GM11168 (cell line): ENCODE data around the gene CRYBB1.
"Not testable (repeated sequence)": the region's sequence is repeated elsewhere in the genome, so short reads cannot be mapped to it uniquely, and the experiment has no call there.

Source experiments
- in situ Hi-C: fragments of 300-500 bp; cut with MboI; formaldehyde crosslinking; loops from one replicate; pipeline ENCODE4 v1.12.0; 2022; ENCODE audit warnings: low sequenced_read_pairs; ENCODE audit not compliant: unreplicated experiment

Gene CRYBB1

DNA sequence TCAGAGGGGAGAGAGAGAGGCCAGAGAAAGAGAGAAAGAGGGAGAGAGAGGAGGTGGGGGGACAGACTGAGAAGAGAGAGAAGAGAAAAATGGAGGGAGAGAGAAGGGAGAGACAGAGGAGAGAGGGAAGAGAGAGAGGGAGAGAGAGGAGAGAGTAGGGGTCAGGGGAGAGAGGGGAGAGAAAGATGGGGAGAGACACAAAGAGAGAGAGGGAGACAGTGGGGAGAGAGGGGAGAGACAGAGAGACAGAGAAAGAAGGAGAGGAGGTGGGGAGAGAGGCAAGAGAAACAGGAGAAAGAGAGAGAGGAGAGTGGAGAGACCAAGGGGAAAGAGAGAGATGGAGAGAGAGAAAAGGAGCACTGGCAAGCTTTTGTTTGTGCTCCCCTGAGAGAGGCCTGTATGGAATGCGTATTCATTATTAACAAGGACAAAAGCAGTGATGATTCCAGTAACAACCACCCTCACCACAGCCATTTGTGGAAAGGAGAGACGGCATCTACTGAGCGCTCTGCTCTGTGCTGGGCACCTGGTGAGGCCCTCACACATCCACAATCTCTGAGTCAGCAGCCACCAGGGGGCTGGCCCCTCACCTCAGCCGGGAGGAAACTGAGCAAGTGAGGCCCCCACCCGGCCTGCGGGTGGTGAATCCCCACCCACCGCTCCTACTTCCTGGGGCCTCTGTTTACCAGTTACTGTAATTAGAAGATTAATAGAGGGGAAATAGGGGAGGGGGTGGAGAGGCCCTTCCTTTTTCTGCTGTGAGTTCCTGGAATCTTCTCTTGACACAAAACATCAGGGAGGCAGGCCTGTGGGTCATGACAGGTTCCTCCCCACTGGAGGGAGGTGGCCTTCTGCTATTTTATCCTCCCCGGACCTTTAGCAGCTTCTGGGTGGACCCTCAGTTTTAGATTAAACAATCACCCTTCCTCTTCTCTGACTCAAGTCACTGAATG, 24.9 kb upstream of the CRYBB1 start:
- in situ Hi-C loops: no loop called here

DNA sequence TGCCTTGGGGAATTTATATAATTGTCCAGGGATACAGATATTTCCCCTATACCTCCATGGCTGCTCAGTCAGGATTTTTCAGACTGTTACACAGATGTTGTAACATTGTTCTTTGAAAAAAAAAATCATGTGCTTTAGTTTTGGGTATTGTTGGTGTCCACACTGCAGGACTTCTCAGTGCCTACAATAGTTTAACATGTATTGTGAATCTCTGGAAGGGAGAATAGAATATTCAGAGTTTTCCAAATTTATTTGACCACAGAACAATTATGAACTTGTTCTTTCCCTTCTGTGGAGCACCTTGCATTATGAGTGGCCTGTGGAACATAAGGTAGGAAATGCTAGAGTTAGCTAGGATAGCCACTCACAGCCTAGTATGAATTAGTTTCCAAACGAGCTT, 18.5 kb upstream of the CRYBB1 start:
- in situ Hi-C loops: no loop called here

DNA sequence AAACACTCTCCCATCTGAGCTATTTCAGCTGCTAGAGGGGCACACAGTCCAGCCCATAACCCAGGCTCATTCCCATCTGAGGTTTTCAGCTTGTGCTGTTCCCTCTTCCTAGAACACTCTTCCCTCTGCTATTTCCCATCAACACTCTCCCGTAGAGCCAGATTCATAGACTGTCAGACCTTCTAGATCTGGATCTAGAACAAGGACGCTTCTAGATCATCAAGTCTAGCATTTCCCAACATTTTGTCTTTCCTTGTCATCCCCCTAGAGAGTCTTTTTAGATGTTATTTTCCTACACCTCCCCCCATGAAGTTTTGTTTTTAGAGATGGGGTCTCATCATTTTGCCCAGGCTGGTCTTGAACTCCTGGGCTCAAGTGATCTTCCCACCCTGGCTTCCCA, 17.3 kb upstream of the CRYBB1 start:
- in situ Hi-C loops: no loop called here

DNA sequence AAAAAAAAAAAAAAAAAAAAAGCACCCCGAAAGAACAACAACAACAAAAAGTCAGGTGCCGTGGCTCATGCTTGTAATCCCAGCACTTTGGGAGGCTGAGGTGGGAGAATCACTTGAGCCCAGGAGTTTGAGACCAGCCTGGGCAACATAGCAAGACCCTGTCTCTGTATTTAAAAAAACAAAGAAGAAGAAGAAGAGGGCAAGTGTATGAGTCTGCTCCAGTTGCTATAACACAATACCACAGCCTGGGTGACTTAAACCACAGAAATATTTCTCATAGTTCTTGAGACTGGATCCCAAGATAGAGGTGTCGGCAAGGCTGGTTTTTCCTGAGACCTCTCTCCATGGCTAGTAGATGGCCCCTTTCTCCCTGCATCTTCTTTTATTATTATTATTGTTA, 16.4 kb upstream of the CRYBB1 start:
- in situ Hi-C loops: no loop called here

DNA sequence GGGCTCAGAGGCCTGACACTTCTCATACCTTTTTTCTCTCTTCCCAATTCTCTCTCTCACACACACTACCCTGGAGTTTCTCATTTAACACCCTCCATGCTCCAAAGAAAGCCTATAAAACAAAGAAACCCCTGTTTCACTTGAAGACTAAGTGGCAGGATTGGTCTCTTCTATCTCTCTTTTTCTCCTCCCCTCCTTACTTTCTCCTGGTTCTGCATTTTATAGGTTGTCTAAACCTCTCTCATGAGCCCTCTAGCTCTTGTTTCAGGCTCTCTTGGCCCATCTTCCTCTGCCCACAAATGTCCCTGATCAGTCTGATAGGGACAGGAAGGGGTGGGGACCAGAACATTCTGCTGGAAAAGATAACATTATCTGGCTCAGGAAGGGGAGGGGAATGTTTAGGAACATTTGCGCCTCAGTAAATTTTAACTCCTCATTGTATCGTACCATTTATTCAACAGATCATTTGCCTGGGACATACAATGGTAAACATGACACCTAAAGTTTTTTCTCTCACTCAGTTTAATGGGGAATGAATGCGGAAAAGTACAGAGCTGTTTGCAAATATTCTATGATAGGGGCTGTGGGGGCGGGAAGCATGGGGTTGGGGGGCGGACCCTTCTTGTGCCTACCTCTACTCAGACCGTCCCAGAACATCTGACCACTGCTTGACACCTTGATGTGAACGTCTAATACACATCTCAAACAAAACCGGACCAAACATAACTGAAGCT, 14.8 kb upstream of the CRYBB1 start:
- in situ Hi-C loops: no loop called here

DNA sequence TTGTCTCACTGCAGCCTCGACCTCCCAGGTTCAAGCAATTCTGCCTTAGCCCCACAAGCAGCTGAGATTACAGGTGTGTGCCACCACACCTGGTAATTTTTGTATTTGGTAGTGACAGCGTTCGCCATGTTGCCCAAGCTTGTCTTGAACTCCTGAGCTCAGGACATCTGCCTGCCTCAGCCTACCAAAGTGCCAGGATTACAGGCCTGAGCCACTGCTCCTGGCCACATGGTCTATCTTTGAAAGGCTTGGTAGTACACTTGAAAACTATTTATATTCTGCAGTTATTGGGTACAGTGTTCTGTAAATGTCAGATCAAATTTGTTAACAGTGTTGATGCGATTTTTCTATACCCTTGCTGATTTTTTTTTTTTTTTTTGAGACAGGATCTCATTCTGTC, 13.5 kb upstream of the CRYBB1 start:
- in situ Hi-C loops: no loop called here

DNA sequence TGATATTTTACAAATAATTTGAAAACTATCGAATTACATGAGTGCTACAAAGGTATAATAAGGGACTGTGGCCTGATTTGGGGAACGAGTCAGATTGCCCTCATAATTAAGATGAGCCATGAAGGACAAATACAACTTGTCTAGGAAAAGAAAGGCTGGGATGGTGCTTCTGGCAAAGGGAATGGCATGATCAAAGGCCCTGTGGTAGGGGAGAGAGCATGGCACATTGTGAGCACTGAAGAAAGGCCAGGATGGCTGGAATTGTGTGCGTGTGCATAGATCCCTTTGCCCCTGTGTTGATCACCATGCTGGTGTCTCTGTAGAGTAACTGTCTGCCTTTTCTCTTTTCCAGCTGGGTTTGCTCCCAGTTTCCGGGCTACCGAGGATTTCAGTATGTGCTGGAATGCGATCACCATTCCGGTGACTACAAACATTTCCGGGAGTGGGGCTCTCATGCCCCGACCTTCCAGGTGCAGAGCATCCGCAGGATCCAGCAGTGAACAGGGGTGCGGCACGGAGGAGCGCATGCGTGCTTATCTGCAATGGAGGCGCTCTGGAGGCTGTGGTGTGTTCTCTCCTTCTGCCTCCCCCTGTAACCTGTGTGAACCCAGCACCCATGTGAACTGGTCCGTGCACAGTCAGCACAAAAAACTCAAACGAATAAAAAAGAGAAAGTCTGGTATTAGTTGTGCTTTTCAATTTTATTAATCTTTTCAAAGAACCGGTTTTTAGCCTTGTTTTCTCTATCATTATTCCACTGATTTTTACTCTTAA, 12.3 kb upstream of the CRYBB1 start:
- in situ Hi-C loops: no loop called here

DNA sequence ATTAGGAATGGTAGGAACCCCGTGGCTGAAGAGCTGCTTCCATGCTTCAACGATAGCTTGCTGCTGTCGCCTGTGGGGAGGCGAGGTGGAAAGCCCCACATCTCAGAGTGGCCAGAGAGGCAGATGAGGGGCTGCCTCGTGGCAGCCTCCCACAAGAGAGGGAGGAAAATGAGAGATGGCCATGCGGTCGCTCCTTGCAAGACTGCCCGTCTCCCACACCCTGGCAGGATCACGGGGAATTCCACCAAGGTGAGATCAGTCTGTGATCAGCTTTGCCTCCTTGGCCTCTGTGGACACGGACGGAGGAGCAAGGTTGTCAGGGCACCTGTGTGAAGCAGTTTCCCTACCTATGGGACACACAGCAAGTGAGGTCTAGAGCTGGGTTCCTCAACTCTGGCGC, 7.0 kb upstream of the CRYBB1 start:
- in situ Hi-C loops: no loop called here

DNA sequence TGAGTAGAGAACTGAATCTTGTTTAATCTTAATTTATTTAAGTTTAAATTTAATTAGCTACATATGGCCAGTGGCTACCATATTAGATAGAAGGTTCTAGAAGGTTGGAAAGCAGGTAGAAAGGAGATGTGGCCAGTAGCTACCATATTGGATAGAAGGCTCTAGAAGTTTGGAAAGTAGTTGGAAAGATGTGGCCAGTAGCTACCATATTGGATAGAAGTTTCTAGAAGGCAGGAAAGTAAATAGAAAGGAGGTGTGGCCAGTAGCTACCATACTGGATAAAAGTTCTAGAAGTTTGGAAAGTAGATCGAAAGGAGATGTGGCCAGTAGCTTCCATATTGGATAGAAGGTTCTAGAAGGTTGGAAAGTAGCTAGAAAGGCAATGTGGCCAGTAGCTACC, 6.2 kb upstream of the CRYBB1 start:
- in situ Hi-C loops: no loop called here

DNA sequence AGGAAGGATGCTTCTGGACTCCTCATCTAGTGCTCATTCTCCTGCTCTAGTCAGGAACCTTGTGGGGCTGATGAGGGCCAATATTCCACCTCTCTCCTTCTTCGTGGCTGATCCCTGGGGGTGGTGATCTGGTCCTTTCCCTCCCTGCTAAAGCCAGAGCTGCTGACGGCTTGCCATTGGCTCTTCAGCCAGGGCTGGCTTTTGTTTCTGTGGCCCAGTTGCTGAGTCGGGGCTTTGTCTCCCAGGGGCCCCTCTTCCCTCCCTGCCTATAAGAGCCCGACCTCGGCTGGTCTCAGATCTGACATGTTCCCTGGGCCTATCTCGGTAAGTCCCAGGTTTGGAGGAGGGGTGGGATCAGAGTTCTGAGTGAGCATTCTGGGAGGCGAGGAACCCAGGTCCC, 3.8 kb upstream of the CRYBB1 start, which contains the start of gene CRYBA4:
Gene CRYBA4, plus strand, starts transcription at position 301 of the 400 bp plus-strand sequence. CDS start 634 bp downstream, outside the sequence.
- in situ Hi-C loops: no loop called here

DNA sequence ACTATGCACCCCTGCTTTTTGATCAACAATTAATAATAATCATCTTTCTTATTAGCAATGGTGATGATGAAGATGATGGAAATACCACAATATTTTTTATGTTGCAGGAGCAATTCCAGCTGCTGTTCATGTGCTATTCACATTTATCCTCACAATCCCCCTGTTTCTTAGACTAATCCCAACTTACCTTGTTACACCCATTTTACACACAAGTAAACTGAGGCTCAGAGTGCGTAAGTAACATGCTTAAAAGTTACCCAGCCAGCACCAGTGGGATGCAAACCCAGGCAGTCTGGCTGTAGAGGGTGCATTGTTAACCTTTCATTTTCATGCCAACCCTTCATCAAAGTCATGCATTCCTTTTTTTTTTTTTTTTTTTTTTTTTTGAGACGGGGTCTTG, 2.4 kb upstream of the CRYBB1 start:
- in situ Hi-C loops: no loop called here

DNA sequence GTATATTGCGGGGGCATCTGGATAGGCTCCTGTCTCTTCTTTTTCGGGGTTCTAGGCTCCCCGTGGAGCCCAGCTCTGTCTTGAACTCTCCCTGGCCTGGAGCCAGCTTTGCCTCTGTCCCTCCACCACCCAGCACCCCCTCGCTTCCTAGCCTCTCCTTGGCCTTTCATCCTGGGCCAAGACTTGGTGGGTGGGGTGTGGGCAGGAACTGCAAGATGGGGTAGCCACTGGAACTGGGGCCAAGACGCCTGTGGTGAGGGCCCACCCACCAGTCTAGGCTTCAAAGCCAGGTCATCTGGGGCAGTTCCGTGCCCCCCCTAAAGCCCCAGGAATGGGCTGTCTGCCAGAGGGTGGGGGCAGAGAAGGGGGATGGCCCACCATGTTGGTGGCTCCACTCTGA, 1.7 kb upstream of the CRYBB1 start:
- in situ Hi-C loops: no loop called here

DNA sequence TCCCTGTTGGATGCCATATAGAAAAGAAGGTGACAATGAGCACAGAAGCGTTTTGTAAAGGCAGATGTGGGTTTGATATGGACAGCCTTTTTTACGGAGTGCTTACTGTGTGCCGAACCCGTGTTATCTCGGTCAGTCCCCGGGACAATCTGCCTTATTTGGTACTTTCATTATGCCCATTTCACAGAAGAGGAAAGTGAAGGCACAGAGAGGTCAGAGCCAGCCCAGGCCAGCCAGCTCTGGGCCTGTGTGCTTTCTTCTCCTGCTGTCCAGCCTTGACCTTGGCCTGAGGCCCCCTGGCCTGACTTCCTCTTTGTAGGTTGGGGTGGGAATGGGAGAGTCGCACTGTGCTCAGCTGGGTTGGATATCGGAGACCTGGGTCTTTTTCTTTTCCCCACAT, 628 bp upstream of the CRYBB1 start:
- in situ Hi-C loops: no loop called here

DNA sequence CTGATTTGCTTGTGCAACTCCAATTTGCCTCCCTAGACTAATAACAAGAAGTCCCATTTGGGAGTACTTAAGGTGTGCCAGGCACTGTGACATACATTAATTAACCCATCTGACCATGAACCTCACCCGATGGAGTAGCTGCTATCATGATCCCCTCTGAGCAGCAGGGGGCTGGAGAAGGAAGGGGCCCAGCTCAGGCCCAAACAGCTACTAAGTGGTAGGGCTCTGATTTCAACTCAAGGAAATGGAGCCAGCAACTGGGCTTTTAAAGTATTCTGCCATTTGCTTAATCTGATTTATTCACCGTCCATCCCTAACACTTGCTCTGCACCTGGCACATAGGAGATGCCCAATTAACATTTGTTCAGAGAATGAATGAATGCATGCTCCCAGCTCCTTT, 1.2 kb downstream of the CRYBB1 start:
- in situ Hi-C loops: no loop called here

DNA sequence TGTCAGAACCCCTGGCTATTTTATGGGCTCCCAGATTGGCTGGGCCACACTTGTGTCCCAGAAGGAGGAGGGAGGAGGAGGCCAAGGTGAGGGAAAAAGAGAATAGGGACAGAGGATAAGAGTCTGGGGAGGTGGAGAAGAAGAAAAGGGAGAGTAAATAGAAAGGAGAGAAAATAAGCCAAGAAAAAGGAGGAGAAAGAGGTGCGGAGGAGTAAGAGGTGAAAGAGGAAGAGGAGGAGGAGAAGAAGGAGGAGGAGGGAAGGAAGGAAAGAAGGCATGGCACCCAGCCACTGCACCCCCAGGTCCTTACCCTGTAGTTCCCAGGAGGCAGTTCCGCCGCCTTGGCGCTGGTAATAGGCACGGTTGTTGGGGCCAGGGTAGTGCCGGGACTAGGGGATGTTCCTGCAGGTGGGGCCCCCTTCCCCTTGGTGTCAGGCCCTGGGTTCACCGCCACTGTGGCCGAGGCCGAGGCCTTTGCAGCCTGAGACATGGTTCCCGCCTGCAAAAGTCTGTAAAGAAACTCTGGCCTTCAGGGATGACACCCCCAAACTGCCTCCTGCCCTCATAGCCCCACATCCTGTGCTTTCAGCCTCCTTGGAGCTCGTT, 1.9 kb downstream of the CRYBB1 start:
- in situ Hi-C loops: no loop called here

DNA sequence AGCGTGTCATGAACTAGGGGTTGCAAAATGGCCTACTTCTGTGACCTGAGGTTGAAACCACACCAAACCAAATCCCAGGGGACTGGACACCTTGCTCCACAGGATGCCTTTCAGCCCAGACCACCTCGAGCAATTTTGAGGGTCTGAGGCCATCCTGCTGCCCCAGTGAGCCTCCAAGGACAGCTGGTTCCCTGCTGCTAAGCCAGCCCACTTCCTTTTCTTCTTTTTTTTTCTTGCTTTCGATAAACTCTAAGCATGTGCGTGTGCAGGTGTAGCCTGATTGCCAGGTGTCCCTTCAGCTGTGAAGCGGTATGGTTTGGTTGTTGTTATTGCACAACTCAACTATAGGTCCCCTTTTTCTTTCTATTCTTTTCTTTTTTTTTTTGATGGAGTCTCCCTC, 2.7 kb downstream of the CRYBB1 start:
- in situ Hi-C loops: no loop called here

DNA sequence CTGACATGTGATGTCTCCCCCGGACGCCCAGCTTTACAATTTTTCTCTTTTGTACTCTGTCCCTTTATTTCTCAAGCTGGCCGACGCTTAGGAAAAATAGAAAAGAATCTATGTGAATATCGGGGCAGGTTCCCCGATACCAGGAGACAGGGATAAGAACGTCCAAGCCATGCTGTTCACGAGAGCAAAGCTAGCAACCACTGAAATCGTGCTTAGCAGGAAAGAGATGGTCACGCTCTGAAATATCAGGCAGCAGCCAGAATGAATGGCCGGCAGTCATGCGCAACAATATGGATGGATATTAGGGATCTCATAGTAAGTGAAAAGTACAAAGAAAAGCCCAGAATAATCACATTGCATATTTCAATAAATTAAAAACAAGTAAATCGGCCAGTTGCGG, 3.5 kb downstream of the CRYBB1 start:
- in situ Hi-C loops: no loop called here

DNA sequence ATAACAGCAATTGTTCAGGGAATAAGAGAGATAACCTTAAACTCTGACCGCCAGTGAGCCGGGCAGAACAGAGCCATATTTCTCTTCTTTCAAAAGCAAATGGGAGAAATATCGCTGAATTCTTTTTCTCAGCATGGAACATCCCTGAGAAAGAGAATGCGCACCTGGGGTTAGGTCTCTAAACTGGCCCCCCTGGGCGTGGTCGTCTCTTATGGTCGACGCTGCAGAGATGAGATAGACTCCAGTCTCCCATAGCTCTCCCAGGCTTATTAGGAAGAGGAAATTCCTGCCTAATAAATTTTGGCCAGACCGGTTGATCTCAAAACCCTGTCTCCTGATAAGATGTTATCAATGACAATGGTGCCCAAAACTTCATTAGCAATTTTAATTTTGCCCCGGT, 4.1 kb downstream of the CRYBB1 start:
- in situ Hi-C loops: not testable (repeated sequence)

DNA sequence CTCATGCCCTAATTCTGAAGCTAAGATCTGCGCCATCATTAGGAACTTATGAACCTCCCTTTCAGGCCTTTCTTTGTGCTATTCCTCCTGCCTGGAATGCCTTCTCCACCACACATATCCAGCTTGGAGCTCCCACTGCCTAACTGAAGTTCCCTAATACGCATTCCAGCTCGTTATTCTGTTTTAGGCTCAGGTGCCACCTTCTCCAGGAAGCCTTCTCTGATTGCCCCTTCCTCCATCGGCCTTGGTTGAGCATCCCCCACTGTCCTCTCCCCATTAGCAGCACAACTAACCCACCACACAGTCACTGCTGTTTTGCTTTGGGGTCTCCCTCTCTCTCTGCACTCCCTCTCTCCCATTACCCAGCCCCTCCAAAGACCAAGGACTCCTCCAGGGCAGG, 5.2 kb downstream of the CRYBB1 start:
- in situ Hi-C loops: no loop called here

DNA sequence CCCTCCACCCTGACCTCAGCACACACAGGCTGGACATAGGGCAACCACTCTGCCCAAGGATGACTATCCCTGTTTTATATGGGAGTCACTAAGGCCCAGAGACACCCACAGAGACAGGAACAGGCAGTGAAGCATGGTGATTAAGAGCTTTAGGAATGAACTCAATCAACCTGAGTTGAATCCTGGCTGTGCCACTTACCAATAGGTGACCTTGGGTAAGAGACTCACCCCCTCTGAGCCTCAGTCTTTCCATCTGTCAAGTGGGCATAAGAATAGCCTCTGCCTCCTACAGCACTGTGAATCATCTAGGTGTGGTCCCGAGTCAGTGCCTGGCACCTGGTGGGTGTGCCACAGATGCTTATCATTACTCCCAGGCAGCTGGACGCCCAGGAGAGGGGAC, 6.8 kb downstream of the CRYBB1 start:
- in situ Hi-C loops: no loop called here
